Activated B cell treated with CpG ODN at 0.5 μM for 24 hours (primary cell): Measurements from ENCODE around the gene MTHFD2L. TPM values are rescaled to one million over a fixed set of nuclear protein-coding genes. Genes with fewer than 3 reads are reported as not detected.

ENCODE experiments used
- ATAC-seq: fragments of 200-7000 bp; cut with Tn5 transposase; one replicate; pipeline ENCODE4 v1.10.0; 2021; ENCODE audit warnings: low read depth, mild to moderate bottlenecking, moderate library complexity
- CTCF ChIA-PET: fragments of 350-600 bp; sonication (Branson Sonifier 250); formaldehyde crosslinking; loops from one replicate; lab custom pipeline; 2021; ENCODE audit warnings: antibody characterized with exemption; lab: Charles Lee
- POLR2A ChIA-PET: fragments of 350-600 bp; sonication (Branson Sonifier 250); formaldehyde crosslinking; loops from one replicate; lab custom pipeline; 2021; ENCODE audit warnings: antibody characterized with exemption; lab: Charles Lee
- DNase-seq: peaks from one replicate; pipeline ENCODE4 v3.0.0; 2022
- H3K27ac Mint-ChIP-seq: one replicate; pipeline ENCODE4 v1.8.0; 2020; ENCODE audit warnings: mixed read lengths
- H3K27me3 Mint-ChIP-seq: one replicate; pipeline ENCODE4 v1.8.0; 2021; ENCODE audit warnings: mixed read lengths
- H3K36me3 Mint-ChIP-seq: one replicate; pipeline ENCODE4 v1.8.0; 2021; ENCODE audit warnings: low read depth, mixed read lengths
- H3K4me1 Mint-ChIP-seq: one replicate; pipeline ENCODE4 v1.8.0; 2021; ENCODE audit warnings: mixed read lengths
- H3K4me3 Mint-ChIP-seq: one replicate; pipeline ENCODE4 v1.8.0; 2020; ENCODE audit warnings: mild to moderate bottlenecking, mixed read lengths
- H3K9me3 Mint-ChIP-seq: one replicate; pipeline ENCODE4 v1.8.0; 2020; ENCODE audit warnings: mixed read lengths
- CTCF ChIP-seq: fragments of 200-600 bp; IDR thresholded peaks from one replicate; pipeline ENCODE4 v1.8.0; 2022; ENCODE audit warnings: antibody characterized with exemption, mild to moderate bottlenecking
- intact Hi-C: fragments of 100-400 bp; cut with micrococcal nuclease; formaldehyde crosslinking; loops from one replicate; pipeline ENCODE4 v1.15.1; 2024
- total RNA-seq: library from RNA; stranded (reverse); gene quantifications from 2 replicates; pipeline ENCODE4 v1.2.3, GENCODE V29; 2022

The MTHFD2L gene
- total RNA-seq, 1 donor from 2014 or later: 14.3 TPM

- intact Hi-C loops: no loop called here
- Mint-ChIP-seq H3K4me3 (no peak overlapping the region), H3K27ac (no peak overlapping the region), H3K27me3 (peaks cover under 1% of the 10 kb centered on the region), H3K9me3 (no peaks in the 10 kb centered on the region), H3K4me1 (peaks cover 30% of the 10 kb centered on the region), H3K36me3 (peaks cover 33% of the 10 kb centered on the region)
- ATAC-seq (no peak), DNase-seq (no peak)
- no peak for TF ChIP-seq CTCF
- ChIA-PET CTCF (no interaction called here), POLR2A (no interaction called here)
Observed at GRCh38 chr4:74161666-74162450, 3.9 kb downstream of the MTHFD2L start.

GRCh38 chr4:74166135-74166534, 8.2 kb downstream of the MTHFD2L start:
- Mint-ChIP-seq H3K36me3 (peaks cover 20% of the 10 kb centered on the region), H3K27me3 (no peaks in the 10 kb centered on the region), H3K27ac (no peak overlapping the region), H3K9me3 (no peaks in the 10 kb centered on the region), H3K4me3 (no peak overlapping the region), H3K4me1 (peaks cover 12% of the 10 kb centered on the region)
- intact Hi-C loops: no loop called here
- TF ChIP-seq CTCF: no peak
- ChIA-PET CTCF (no interaction called here), POLR2A (no interaction called here)
- no peak for ATAC-seq
- DNase-seq: no peak

GRCh38 chr4:74166818-74167217, 8.9 kb downstream of the MTHFD2L start:
- H3K4me1 Mint-ChIP-seq: peaks cover 12% of the 10 kb centered on the region
- intact Hi-C loops: no loop called here
- H3K36me3 Mint-ChIP-seq: peaks cover 13% of the 10 kb centered on the region
- ATAC-seq (no peak), DNase-seq (no peak)
- no peak overlapping the region for H3K4me3 Mint-ChIP-seq
- ChIA-PET CTCF (interaction anchor here (0.6 kb wide), 1 partner anchor 952 kb away, joined by 3 read pairs; no protein-coding TSS in a partner anchor), POLR2A (interaction anchor here (1.0 kb wide), 1 partner anchor 9 kb away, joined by 4 read pairs; no protein-coding TSS in a partner anchor)
- H3K27ac Mint-ChIP-seq: no peak overlapping the region
- no peaks in the 10 kb centered on the region for H3K27me3 Mint-ChIP-seq
- TF ChIP-seq CTCF: no peak
- no peaks in the 10 kb centered on the region for H3K9me3 Mint-ChIP-seq

- ChIA-PET POLR2A (interaction anchor here (1.0 kb wide), 1 partner anchor 10 kb away, joined by 4 read pairs; no protein-coding TSS in a partner anchor), CTCF (interaction anchor here (0.6 kb wide), 1 partner anchor 952 kb away, joined by 3 read pairs; no protein-coding TSS in a partner anchor)
- H3K9me3 Mint-ChIP-seq: no peaks in the 10 kb centered on the region
- no peaks in the 10 kb centered on the region for H3K27me3 Mint-ChIP-seq
- no peak for ATAC-seq
- H3K36me3 Mint-ChIP-seq: peaks cover 10% of the 10 kb centered on the region
- intact Hi-C loops: no loop called here
- TF ChIP-seq CTCF: no peak
- H3K4me1 Mint-ChIP-seq: peaks cover 12% of the 10 kb centered on the region
- DNase-seq: no peak
- H3K27ac Mint-ChIP-seq: no peak overlapping the region
- no peak overlapping the region for H3K4me3 Mint-ChIP-seq
Observed at GRCh38 chr4:74167585-74167984, 9.7 kb downstream of the MTHFD2L start.

- CTCF ChIA-PET: no interaction called here
- Mint-ChIP-seq H3K27ac (no peak overlapping the region), H3K27me3 (no peaks in the 10 kb centered on the region), H3K4me1 (peaks cover 12% of the 10 kb centered on the region), H3K36me3 (peaks cover 7% of the 10 kb centered on the region), H3K9me3 (no peaks in the 10 kb centered on the region), H3K4me3 (no peak overlapping the region)
- intact Hi-C loops: no loop called here
- ATAC-seq (no peak), DNase-seq (no peak)
- POLR2A ChIA-PET: no interaction called here
- TF ChIP-seq CTCF: no peak
Observed at GRCh38 chr4:74168841-74169240, 10.9 kb downstream of the MTHFD2L start.
